Astrocyte (in vitro differentiated cells and primary cell): ENCODE measurements around the gene RNU6-8.

ENCODE experiments used
- CTCF ChIP-seq: IDR thresholded peaks from 2 replicates; pipeline ENCODE4 v1.5.1; 2011; ENCODE audit warnings: low read depth, mild to moderate bottlenecking, inconsistent platforms, low read length, moderate library complexity; ENCODE audit not compliant: insufficient read depth
- EZH2 ChIP-seq: IDR thresholded peaks from 2 replicates; pipeline ENCODE4 v1.6.1; 2012; ENCODE audit warnings: mild to moderate bottlenecking, low read length, inconsistent platforms; ENCODE audit not compliant: insufficient read depth

DNA sequence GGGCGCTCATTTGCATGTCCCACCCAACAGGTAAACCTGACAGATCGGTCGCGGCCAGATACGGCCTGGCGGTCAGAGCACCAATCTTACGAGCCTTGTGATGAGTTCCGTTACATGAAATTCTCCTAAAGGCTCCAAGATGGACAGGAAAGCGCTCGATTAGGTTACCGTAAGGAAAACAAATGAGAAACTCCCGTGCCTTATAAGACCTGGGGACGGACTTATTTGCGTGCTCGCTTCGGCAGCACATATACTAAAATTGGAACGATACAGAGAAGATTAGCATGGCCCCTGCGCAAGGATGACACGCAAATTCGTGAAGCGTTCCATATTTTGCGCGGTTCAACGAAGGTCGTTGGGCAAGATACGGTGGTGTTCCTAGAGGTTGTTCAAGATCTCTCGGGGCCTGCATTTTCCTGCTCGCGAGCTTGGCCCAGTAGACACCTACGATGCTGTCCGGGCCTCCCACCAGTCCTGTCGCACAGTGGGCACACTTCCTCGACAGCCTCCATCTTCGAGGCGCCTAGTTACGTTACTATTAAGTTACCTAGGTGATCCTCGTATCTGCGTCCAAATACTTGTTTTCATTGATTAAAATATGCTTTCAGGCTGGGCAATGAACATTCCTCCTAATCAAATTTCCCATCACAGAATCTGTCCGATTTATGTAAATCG is 1.1 kb downstream of the RNU6-8 start, which contains the start of gene RNU6-7:
- TF ChIP-seq CTCF (no peak), EZH2 (no peak)
